Endothelial cell of hepatic sinusoid (primary cell): Measurements from ENCODE around the gene IYD.
"Not testable (repeated sequence)": the region's sequence is repeated elsewhere in the genome, so short reads cannot be mapped to it uniquely, and the experiment has no call there.

Experiments
- in situ Hi-C: cut with HindIII; loops from 2 replicates; pipeline ENCODE4 v1.10.0; 2017; ENCODE audit warnings: low sequenced_read_pairs

Gene IYD

GRCh38 chr6:150426198-150426597, 57.4 kb downstream of the IYD start:
- in situ Hi-C loops: no loop called here

GRCh38 chr6:150427037-150427602, 58.3 kb downstream of the IYD start:
- in situ Hi-C loops: no loop called here

GRCh38 chr6:150427843-150428242, 59.0 kb downstream of the IYD start:
- in situ Hi-C loops: no loop called here

DNA sequence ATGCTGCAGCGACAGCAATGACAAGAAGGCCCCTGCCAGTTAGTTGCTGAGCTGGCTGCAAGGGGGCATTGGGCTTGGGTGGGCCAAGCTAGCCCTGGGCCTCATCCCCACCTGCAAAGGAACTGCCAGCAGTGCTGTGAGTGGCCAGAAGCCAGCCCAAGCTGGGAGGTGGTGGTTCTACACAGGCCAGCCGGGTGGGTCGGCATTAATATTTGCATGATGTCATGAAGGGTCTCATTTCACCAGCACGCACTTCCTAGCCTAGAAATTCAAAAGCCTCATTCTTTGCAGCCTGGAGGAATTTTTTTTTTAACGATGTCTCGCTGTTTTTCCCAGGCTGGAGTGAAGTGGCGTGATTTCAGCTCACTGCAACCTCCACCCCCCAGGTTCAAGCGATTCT, 62.0 kb downstream of the IYD start:
- in situ Hi-C loops: no loop called here

GRCh38 chr6:150435360-150435759, 66.5 kb downstream of the IYD start:
- in situ Hi-C loops: no loop called here

GRCh38 chr6:150435832-150436231, 67.0 kb downstream of the IYD start:
- in situ Hi-C loops: no loop called here

DNA sequence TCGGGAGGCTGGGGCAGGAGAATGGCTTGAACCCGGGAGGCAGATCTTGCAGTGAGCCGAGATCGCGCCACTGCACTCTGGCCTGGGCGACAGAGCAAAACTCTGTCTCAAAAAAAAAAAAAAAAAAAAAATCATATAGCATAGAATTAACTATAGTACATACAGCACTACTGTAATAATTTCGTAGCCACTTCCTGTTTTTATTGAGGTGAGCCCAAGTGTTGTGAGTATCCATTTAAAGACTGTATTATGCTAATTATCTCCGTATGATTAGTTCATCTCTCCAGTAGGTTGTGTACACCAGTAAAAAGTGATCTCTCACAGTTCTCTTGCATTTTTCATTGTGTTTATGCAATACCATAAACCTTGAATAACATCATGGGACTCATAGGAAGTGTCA, 70.6 kb downstream of the IYD start:
- in situ Hi-C loops: no loop called here

GRCh38 chr6:150443621-150444020, 74.8 kb downstream of the IYD start:
- in situ Hi-C loops: no loop called here

DNA sequence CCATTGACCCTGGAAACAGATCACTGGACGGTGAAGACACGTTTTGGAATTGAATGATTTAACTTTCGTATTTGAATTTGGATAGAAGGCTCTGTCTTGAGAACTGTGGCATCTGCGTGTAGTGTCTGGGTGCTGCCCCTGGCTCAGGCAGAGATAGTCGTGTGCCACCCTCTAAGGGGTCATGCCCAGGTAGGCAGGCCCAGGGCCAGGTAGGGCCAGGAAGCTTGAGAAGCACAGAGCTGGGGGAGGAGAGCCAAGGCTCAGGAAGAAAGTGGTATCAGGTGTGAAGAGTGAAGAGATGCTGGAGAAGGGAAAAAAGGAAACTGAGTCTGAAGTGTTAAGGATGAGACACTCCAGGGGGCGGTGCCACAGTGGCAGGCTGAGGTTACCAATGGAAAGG, 75.5 kb downstream of the IYD start:
- in situ Hi-C loops: no loop called here

DNA sequence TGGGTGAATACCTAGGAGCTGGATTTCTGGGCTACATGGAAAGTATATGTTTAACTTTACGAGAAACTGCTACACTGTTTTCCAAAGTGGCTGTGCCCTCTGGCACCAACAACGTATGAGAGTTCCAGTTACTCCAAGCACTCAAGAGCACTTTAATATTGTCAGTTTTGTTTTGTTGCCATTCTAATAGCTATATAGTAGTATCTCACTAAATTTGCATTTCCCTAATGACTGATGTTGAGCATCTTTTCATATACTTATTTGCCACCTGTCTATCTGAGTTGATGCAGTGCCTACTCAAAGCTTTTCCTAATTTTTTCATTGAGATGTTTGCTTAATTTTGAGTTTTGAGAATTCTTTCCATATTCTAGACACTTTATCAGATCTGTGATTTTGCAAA, 76.7 kb downstream of the IYD start:
- in situ Hi-C loops: no loop called here

GRCh38 chr6:150448221-150448620, 79.4 kb downstream of the IYD start:
- in situ Hi-C loops: no loop called here

DNA sequence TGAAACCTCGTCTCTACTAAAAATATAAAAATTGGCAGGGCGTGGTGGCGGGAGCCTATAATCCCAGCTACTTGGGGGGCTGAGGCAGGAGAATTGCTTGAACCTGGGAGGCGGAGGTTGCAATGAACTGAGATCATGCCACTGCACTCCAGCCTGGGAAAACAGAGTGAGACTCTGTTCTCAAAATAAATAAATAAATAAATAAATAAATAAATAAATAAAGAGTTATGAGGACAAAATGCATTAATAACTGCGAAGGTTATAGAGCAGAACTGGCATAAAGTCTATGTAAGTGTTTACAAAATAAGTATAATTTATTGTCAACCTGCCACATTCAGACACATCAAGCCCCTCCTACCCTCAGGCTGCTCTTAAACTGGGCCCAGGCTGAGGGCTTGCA, 80.2 kb downstream of the IYD start:
- in situ Hi-C loops: not testable (repeated sequence)

DNA sequence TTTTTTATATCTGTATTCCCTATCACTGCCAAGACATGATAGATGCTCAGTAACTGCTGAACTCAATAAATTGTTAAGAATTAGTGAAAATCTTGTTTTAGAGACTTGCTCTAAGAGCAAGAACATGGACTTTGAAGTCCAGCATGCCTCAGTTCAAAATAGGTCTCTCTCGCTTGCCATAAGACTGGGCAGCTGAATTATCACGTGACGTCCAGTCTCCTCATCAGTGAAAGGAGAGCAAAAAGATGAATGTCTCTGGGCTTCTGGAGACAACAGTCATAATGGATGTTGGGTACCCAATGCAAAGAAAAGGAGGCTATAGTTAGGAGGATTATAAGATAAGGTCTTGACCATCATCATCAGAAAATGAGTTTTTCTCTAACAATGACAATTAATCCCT, 82.1 kb downstream of the IYD start:
- in situ Hi-C loops: no loop called here

- in situ Hi-C loops: no loop called here
Measured at GRCh38 chr6:150451807-150452427, 83.1 kb downstream of the IYD start.

GRCh38 chr6:150452428-150453243, 83.8 kb downstream of the IYD start:
- in situ Hi-C loops: no loop called here

GRCh38 chr6:150453357-150453756, 84.5 kb downstream of the IYD start:
- in situ Hi-C loops: no loop called here
